Kidney tubule cell (primary cell): ENCODE measurements around the gene RSPO4.
"Not testable (repeated sequence)": the region's sequence is repeated elsewhere in the genome, so short reads cannot be mapped to it uniquely, and the experiment has no call there.

ENCODE experiments used
- DNase-seq: peaks from one replicate; pipeline ENCODE4 v3.0.0-alpha.2; 2018; ENCODE audit warnings: low spot score

Gene RSPO4

DNA sequence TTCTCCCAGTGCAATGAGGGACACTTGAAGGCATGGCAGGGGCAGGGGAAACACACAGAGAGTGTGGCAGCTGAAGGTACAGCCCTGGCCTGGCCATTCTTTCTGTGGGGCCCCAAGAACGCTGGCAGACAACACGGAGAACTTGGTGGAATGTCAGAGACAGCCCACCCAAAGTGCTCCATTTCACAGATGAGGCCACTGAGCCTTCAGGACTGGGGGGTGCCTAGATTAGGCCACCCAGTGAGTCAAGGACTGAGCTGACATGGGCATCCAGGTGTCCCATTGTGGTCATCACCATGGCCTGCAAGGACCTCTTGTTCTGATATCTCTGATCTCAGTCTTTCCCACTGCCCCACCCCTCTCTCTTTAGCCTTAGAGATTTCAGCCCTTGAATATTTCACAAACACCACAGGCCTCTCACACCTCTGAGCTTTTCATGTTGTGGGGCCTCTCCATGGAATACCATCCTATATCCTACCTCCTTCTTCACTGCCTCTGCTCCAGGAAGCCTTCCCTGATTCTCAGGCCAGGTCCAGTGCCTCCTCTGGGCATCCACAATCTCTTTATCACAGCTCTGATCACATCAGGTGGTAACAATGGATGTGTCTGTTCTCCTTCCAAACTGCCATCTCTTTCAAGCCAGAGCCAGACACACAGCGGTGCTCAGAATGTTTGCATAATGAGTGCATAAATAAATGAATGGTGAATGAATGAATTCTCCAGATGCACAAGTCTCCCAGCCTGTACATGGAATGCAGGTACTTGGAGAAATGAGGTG is 2.0 kb upstream of the RSPO4 start:
- DNase-seq, result no peak

- no peak for DNase-seq
Observed at GRCh38 chr20:1002682-1003561, 811 bp upstream of the RSPO4 start.

GRCh38 chr20:1001116-1001515 is 995 bp downstream of the RSPO4 start:
- no peak for DNase-seq

DNA sequence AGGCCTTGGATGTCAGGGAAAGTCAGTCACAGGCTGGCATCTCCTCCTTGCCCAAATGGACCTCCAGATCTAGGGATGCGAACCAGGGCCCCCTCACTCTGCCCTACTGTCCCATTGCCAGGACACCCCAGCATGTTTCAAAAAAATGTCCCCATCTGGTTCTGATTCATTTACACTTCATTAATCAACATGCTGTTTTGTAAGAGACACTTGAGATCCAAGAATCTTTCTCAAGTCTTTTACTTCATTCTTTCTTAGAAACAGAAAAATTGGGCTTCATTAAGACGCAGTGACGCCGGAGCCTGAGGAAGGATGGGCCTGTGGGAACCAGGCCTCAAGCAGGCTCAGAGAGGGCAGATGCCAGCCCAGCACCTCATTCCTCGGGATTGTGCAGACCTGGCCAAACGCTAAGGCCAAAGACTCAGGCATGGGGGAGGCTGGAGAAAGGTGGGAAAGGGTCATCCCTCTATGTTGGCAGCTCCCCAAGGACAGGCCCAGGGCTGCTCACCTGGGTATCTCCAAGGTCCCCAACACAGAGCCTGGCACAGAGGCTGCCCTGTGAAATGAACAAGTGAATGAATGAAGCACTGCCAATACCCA is 3.8 kb downstream of the RSPO4 start:
- DNase-seq, result no peak

DNA sequence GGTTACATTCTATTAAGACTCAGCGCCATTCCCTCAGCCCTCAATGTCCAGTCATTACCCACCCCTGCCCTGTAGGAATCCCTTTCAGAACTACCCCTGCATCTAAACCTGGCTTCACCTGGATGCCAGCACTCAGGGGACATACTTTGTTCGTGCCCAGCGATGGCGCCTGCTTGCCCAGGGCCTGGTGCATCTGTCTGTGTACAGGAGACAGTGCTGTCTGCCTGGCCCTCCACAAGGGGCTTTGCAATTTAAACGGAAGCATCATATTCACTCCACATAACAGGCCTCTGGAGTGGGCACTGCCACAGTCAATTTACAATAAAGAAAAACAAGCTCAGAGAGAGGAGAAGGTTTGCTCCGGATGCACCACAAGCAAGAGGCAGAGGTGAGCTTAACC is 4.6 kb downstream of the RSPO4 start:
- no peak for DNase-seq

GRCh38 chr20:997016-997415 is 5.1 kb downstream of the RSPO4 start:
- no peak for DNase-seq

DNA sequence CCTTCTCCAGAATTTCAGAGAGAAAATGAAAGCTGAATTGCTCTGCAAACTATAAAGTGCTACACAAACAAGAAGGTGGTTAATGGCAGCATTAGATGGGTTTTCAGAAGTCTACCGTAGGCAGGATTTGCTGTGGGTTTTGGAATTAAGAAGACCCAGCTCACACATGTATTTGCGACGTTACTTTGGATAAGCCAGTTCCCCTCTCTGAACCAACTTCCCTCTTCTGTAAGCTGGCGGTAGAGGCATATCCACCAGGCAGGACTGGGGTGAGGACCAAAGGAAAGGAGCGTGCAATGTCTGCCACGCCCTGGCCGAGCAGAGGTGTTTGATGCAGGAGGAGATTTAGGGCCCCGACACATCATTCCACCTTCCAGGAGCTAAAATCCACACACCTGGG is 6.9 kb downstream of the RSPO4 start:
- no peak for DNase-seq

GRCh38 chr20:992801-993535 is 9.1 kb downstream of the RSPO4 start:
- no peak for DNase-seq

- DNase-seq, result no peak
Observed at GRCh38 chr20:991850-992249, 10.3 kb downstream of the RSPO4 start.

DNA sequence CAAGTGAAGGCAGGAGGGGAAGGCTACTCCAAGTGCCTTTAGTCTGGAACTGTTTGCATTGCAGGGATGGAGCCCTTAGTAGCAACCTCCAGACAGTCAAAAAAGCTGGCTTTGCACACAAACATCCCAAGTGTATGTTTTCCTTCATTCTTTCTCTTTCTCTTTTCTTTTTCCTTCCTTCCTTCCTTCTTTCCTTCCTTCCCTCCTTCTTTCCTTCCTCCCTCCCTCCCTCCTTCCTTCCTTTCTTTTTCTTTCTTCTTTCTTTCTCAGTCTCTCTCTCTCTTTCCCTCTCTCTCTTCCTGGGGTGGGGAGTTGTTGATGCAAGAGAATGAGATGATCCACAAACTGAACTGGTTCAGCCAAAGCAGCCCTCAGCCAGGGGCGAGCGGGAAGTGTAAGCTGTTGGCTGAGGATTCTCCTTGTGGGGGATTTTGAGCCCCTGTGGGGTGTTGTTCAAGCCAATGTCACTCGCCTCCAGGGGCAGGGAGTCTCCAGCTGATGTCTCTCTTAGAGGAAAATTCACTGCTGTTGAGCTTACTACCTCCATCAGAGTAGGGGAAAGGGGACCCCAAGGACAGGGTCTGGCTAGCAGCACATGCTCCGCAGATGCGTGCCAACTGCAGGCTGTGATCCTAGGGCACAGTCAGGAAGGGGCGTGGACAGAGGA is 11.7 kb downstream of the RSPO4 start:
- no peak for DNase-seq

GRCh38 chr20:988272-988671 is 13.8 kb downstream of the RSPO4 start:
- no peak for DNase-seq

DNA sequence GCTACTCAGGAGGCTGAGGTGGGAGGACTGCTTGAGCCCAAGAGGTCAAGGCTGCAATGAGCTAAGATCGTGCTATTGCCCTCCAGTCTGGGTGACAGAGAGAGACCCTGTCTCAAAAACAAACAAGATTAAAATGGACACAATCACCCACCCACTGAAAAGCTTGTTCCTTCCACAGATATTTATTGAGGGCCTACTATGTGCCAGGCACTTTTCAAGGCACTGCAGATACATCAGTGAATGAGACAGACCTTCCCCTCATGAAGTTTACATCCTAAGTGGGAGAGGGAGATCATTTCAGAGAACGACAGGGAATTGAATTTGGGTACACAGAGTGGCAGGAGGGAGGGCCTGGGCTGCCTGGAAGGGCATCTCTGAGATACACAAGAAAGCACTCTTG is 14.4 kb downstream of the RSPO4 start:
- no peak for DNase-seq

- peak; percentile 48 for DNase-seq
Observed at GRCh38 chr20:986733-987355, 15.3 kb downstream of the RSPO4 start.

GRCh38 chr20:984994-985393 is 17.1 kb downstream of the RSPO4 start:
- DNase-seq, result not testable (repeated sequence)

DNA sequence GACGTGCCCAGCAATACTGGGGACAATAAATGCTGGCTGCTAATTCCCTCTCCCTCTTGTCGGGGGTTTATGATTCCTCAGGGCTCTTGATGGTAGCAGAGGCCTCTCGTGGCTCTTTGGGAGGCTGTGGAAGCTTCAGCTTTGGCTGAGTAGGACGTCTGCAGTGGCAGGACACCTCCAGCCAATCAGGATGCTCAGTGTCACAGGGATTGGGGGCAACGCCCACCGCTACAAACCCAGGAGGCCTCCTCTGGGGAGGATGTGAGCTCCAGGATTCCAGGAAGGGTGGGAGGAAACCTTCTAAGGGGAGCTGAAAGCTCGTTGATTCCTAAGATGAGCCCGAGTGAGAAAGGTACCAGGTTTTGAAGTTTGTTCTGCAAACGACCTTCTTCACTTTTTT is 19.4 kb downstream of the RSPO4 start:
- no peak for DNase-seq

- no peak for DNase-seq
Observed at GRCh38 chr20:977021-977420, 25.1 kb downstream of the RSPO4 start.

- no peak for DNase-seq
Observed at GRCh38 chr20:976033-976432, 26.1 kb downstream of the RSPO4 start.

GRCh38 chr20:973785-974194 is 28.3 kb downstream of the RSPO4 start:
- DNase-seq, result peak; percentile 74

GRCh38 chr20:972256-972655 is 29.9 kb downstream of the RSPO4 start:
- DNase-seq, result no peak

DNA sequence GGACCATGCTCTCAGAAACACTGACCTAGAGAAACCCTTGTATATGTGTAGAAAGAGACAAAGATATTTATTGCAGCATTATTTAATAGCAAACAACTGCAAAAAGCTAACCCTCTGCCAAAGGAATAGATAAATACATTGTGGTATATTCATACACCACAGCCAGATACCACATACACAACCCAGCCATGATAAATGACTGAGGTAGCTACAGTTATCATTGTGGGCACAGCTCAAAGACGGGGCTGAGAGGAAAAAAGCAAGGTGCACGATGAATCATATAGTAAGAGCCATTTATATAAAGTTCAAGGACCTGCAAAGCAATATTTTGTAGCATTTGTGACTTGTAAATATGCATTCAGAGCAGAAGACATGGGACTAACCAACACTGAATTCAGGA is 30.8 kb downstream of the RSPO4 start:
- no peak for DNase-seq

GRCh38 chr20:969868-970267 is 32.2 kb downstream of the RSPO4 start:
- DNase-seq, result no peak
